ENCODE results near the gene CTNNAL1. TPM values are rescaled to one million over a fixed set of nuclear protein-coding genes. Genes with fewer than 3 reads are reported as not detected.
"Not testable (repeated sequence)": the region's sequence is repeated elsewhere in the genome, so short reads cannot be mapped to it uniquely, and the experiment has no call there.

CTNNAL1 gene
- total RNA-seq, result 35.2 TPM
- long read RNA-seq, transcript CTNNAL1-201 (19 exons, 2,490 nt), result major isoform, 63 of 103 reads
- long read RNA-seq, partial matches to known transcripts, result 25 of 103 reads
- long read RNA-seq, other reads (novel, unspliced or antisense), result 11 of 103 reads

- Histone ChIP-seq H3K36me3 (no peaks in the 10 kb centered on the region), H3K27ac (peak within 1 kb of the TSS; percentile 87), H3K27me3 (ENCODE audit: low read depth) (no peaks in the 10 kb centered on the region), H3K4me3 (peak within 1 kb of the TSS; percentile 87), H3K9me3 (no peaks in the 10 kb centered on the region), H3K4me1 (peaks cover 55% of the 10 kb centered on the region)
- ATAC-seq (peak; percentile 97 to 98), DNase-seq (peak; percentile 95)
- intact Hi-C loops (cut with DNase I), result no loop called here
- no peak for TF ChIP-seq CTCF (IDR thresholded peaks at IDR 0.05)
These were observed at the start of gene CTNNAL1 for GRCh38 chr9:109012876-109013678. Gene CTNNAL1 (minus strand): TSS chr9:109013499. CDS start chr9:109013442, 57 bp downstream.

GRCh38 chr9:109062543-109062942 lies 49.2 kb upstream of the CTNNAL1 start:
- intact Hi-C loops (cut with DNase I), result no loop called here
- no peak for TF ChIP-seq CTCF (IDR thresholded peaks at IDR 0.05)
- ATAC-seq, result no peak
- H3K9me3 ChIP-seq, result no peaks in the 10 kb centered on the region
- no peak for DNase-seq
- no peak overlapping the region for H3K27ac ChIP-seq
- H3K27me3 ChIP-seq (ENCODE audit: low read depth), result no peaks in the 10 kb centered on the region
- H3K36me3 ChIP-seq, result peaks cover 85% of the 10 kb centered on the region
- no peak overlapping the region for H3K4me3 ChIP-seq
- peaks cover 7% of the 10 kb centered on the region for H3K4me1 ChIP-seq

GRCh38 chr9:109060191-109060590 lies 46.9 kb upstream of the CTNNAL1 start:
- Histone ChIP-seq H3K27ac (no peak overlapping the region), H3K4me1 (peaks cover 7% of the 10 kb centered on the region), H3K4me3 (no peak overlapping the region), H3K9me3 (no peaks in the 10 kb centered on the region), H3K27me3 (ENCODE audit: low read depth) (no peaks in the 10 kb centered on the region), H3K36me3 (peaks cover 98% of the 10 kb centered on the region)
- TF ChIP-seq CTCF (IDR thresholded peaks at IDR 0.05), result no peak
- ATAC-seq, result no peak
- no peak for DNase-seq
- intact Hi-C loops (cut with DNase I), result no loop called here

GRCh38 chr9:109053121-109053520 lies 39.8 kb upstream of the CTNNAL1 start:
- H3K27ac ChIP-seq; intact Hi-C loops (cut with DNase I); DNase-seq; H3K27me3 ChIP-seq (ENCODE audit: low read depth); H3K4me1 ChIP-seq; ATAC-seq; H3K9me3 ChIP-seq; H3K4me3 ChIP-seq: not testable (repeated sequence)
- H3K36me3 ChIP-seq, result peaks cover 98% of the 10 kb centered on the region

GRCh38 chr9:109052416-109052815 lies 39.1 kb upstream of the CTNNAL1 start:
- TF ChIP-seq CTCF (IDR thresholded peaks at IDR 0.05), result no peak
- Histone ChIP-seq H3K36me3 (peaks cover 98% of the 10 kb centered on the region), H3K4me1 (no peaks in the 10 kb centered on the region), H3K9me3 (no peaks in the 10 kb centered on the region), H3K27me3 (ENCODE audit: low read depth) (no peaks in the 10 kb centered on the region), H3K27ac (no peak overlapping the region), H3K4me3 (no peak overlapping the region)
- DNase-seq (no peak), ATAC-seq (no peak)
- intact Hi-C loops (cut with DNase I), result no loop called here

GRCh38 chr9:109051733-109052132 lies 38.4 kb upstream of the CTNNAL1 start:
- Histone ChIP-seq H3K4me1 (no peaks in the 10 kb centered on the region), H3K27me3 (ENCODE audit: low read depth) (no peaks in the 10 kb centered on the region), H3K36me3 (peaks cover 98% of the 10 kb centered on the region), H3K27ac (no peak overlapping the region), H3K9me3 (no peaks in the 10 kb centered on the region), H3K4me3 (no peak overlapping the region)
- intact Hi-C loops (cut with DNase I), result no loop called here
- ATAC-seq, result no peak
- DNase-seq, result no peak
- no peak for TF ChIP-seq CTCF (IDR thresholded peaks at IDR 0.05)

Data from lower lobe of right lung (tissue), 2 donors.